K562 (cell line): ENCODE data around the gene KLF1.

Experiments
- GABPA ChIP-seq: fragments of 200-800 bp; sonication (Bioruptor generic); conservative IDR thresholded peaks from 2 replicates; pipeline ENCODE4 v1.6.1; 2016; ENCODE audit warnings: low read depth, missing genetic modification characterization, missing compliant biosample characterization
- THAP7 ChIP-seq: fragments of 250-450 bp; sonication (Bioruptor Pico); IDR thresholded peaks from 2 replicates; pipeline ENCODE4 v1.5.0; 2021
- ZNF232 ChIP-seq: sonication (generic); formaldehyde crosslinking; IDR thresholded peaks from 2 replicates; pipeline ENCODE4 v1.8.0; 2022; ENCODE audit warnings: mild to moderate bottlenecking, missing genetic modification reagents
- ZNF239 ChIP-seq: fragments of 250-450 bp; sonication (Bioruptor Pico); IDR thresholded peaks from 2 replicates; pipeline ENCODE4 v1.4.0; 2020; ENCODE audit warnings: mild to moderate bottlenecking

GRCh38 chr19:12872255-12872654 lies 14.7 kb downstream of the KLF1 start:
- TF ChIP-seq ZNF232 (CRISPR knock-in tag), result no peak
- TF ChIP-seq THAP7 (CRISPR knock-in tag), result no peak
- no peak for TF ChIP-seq GABPA (tag)
- no peak for TF ChIP-seq ZNF239
